Fibroblast of lung (primary cell): ENCODE data around the gene CAMSAP2.

Experiments used
- CTCF ChIP-seq, 2 donors: IDR thresholded peaks in 1 of 2; conservative IDR thresholded peaks in 1 of 2; 1 replicate in 1 of 2; 2 replicates in 1 of 2; pipeline ENCODE4 v1.5.1; 2011 to 2012; ENCODE audit warnings: low read length in 2 of 2, control low read depth in 1 of 2, inconsistent platforms in 1 of 2, low read depth in 1 of 2, mild to moderate bottlenecking in 1 of 2
- EZH2 ChIP-seq: IDR thresholded peaks from 2 replicates; pipeline ENCODE4 v1.5.1; 2012; ENCODE audit warnings: low read length, control low read depth, mild to moderate bottlenecking; ENCODE audit errors: missing control alignments

- TF ChIP-seq CTCF (conservative IDR thresholded peaks at IDR 0.05 in 1 of 2, IDR thresholded peaks at IDR 0.05 in 1 of 2; ENCODE audit: low read depth in 1 of 2, low read length in 2 of 2) (no peak), EZH2 (no peak)
Measured at GRCh38 chr1:200774311-200774710, 35.6 kb downstream of the CAMSAP2 start.
